HCT116 (cell line): ENCODE measurements around the gene RNF217. TPM values are rescaled to one million over a fixed set of nuclear protein-coding genes. Genes with fewer than 3 reads are reported as not detected.

Experiments
- ATAC-seq: fragments of 200-7000 bp; cut with Tn5 transposase; 2 replicates; pipeline ENCODE4 v1.9.1; 2020; ENCODE audit warnings: mild to moderate bottlenecking, moderate library complexity
- BruUV-seq: library from RNA; stranded (reverse); fragments of 400-500 nt; replicated peaks from 2 replicates; lab custom pipeline; 2021; lab: Mats Ljungman, UMichigan
- CTCF ChIA-PET: fragments of 300-600 bp; sonication (Branson Sonifier 250); formaldehyde crosslinking; loops from one replicate; lab custom pipeline; 2021; ENCODE audit warnings: antibody characterized with exemption; lab: Charles Lee
- POLR2A ChIA-PET: fragments of 300-600, 350-600 bp; sonication (Branson Sonifier 250); formaldehyde crosslinking; loops from one replicate; lab custom pipeline; 2021; ENCODE audit warnings: antibody characterized with exemption; lab: Charles Lee
- RAD21 ChIA-PET, 2 experiments: fragments of 300-600 bp; sonication (Branson Sonifier 250); formaldehyde crosslinking; loops; one replicate each; lab custom pipeline; 2023; ENCODE audit warnings: low total read pairs in 2 of 2; ENCODE audit not compliant: uncharacterized antibody in 2 of 2, unreplicated experiment in 2 of 2, low non-redundant PET in 1 of 2; lab: Charles Lee
- DNase-seq: peaks from one replicate; pipeline ENCODE4 v3.0.0-alpha.2; 2010; ENCODE audit warnings: low read depth, low spot score
- H2AFZ ChIP-seq: fragments of 200-600 bp; shearing (Covaris generic), sonication (generic); 2 replicates; pipeline ENCODE4 v1.6.1; 2017; ENCODE audit warnings: low read depth, mixed run types, mixed read lengths, antibody characterized with exemption, low read length; ENCODE audit not compliant: poor library complexity, severe bottlenecking
- H3K27ac ChIP-seq: 2 replicates; pipeline ENCODE4 v1.5.1; 2012; ENCODE audit warnings: low read depth, low read length
- H3K27me3 ChIP-seq: fragments of 200-600 bp; sonication (generic); 2 replicates; pipeline ENCODE4 v1.6.1; 2016; ENCODE audit warnings: mixed run types, low read length, mixed read lengths; ENCODE audit not compliant: insufficient read depth
- H3K36me3 ChIP-seq, 2 experiments: fragments of 200-500 bp in 1 of 2; fragments of 200-600 bp in 1 of 2; sonication (Bioruptor generic) in 1 of 2; sonication (generic) in 1 of 2; 2 replicates each; pipeline versions ENCODE4 v1.5.1 to v1.6.1; 2014 to 2016; ENCODE audit warnings: low read length in 2 of 2, inconsistent platforms in 1 of 2, mixed read lengths in 1 of 2, mixed run types in 1 of 2; ENCODE audit not compliant: insufficient read depth in 2 of 2, control insufficient read depth in 1 of 2
- H3K4me1 ChIP-seq, 2 experiments: fragments of 200-600 bp in 1 of 2; sonication (generic) in 1 of 2; 2 replicates each; pipeline versions ENCODE4 v1.5.1 to v1.6.1; 2012 to 2017; ENCODE audit warnings: low read length in 2 of 2, inconsistent platforms in 1 of 2, mild to moderate bottlenecking in 1 of 2, mixed read lengths in 1 of 2, mixed run types in 1 of 2, moderate library complexity in 1 of 2; ENCODE audit not compliant: insufficient read depth in 2 of 2, control insufficient read depth in 1 of 2
- H3K4me2 ChIP-seq: fragments of 200-600 bp; sonication (generic); 2 replicates; pipeline ENCODE4 v1.6.1; 2017; ENCODE audit warnings: mixed run types, low read length, mixed read lengths
- H3K4me3 ChIP-seq, 2 experiments: fragments of 200-600 bp in 1 of 2; sonication (generic) in 1 of 2; replicated peaks in 1 of 2; 2 replicates each; pipeline ENCODE4 v1.5.1; 2011 to 2016; ENCODE audit warnings: low read length in 2 of 2, control low read depth in 1 of 2, low read depth in 1 of 2, mild to moderate bottlenecking in 1 of 2, mixed read lengths in 1 of 2, mixed run types in 1 of 2
- H3K79me2 ChIP-seq: fragments of 200-600 bp; sonication (generic); 2 replicates; pipeline ENCODE4 v1.6.1; 2017; ENCODE audit warnings: mild to moderate bottlenecking, mixed run types, low read length, moderate library complexity, mixed read lengths; ENCODE audit not compliant: insufficient read depth
- H3K9ac ChIP-seq: fragments of 200-600 bp; sonication (generic); 2 replicates; pipeline ENCODE4 v1.6.1; 2016; ENCODE audit warnings: low read length, mixed read lengths
- H3K9me2 ChIP-seq: fragments of 200-600 bp; sonication (generic), shearing (Covaris generic); 2 replicates; pipeline ENCODE4 v1.6.1; 2017; ENCODE audit warnings: mixed run types, mild to moderate bottlenecking, moderate library complexity; ENCODE audit not compliant: insufficient read depth
- H3K9me3 ChIP-seq, 2 experiments: fragments of 200-500 bp in 1 of 2; fragments of 200-600 bp in 1 of 2; sonication (Bioruptor generic) in 1 of 2; sonication (generic) in 1 of 2; 2 replicates each; pipeline ENCODE4 v1.6.1; 2014 to 2017; ENCODE audit warnings: low read length in 2 of 2, mixed read lengths in 2 of 2, inconsistent platforms in 1 of 2, low read depth in 1 of 2, mild to moderate bottlenecking in 1 of 2, mixed run types in 1 of 2, moderate library complexity in 1 of 2; ENCODE audit not compliant: control insufficient read depth in 1 of 2, insufficient read depth in 1 of 2
- H4K20me1 ChIP-seq: fragments of 200-600 bp; sonication (generic), shearing (Covaris generic); 2 replicates; pipeline ENCODE4 v1.6.1; 2017; ENCODE audit warnings: mixed run types, mild to moderate bottlenecking, moderate library complexity; ENCODE audit not compliant: insufficient read depth
- ELF1 ChIP-seq: IDR thresholded peaks from 2 replicates; pipeline ENCODE4 v1.6.1; 2012; ENCODE audit warnings: low read depth, borderline replicate concordance
- FOSL1 ChIP-seq: IDR thresholded peaks from 2 replicates; pipeline ENCODE4 v1.6.1; 2012; ENCODE audit warnings: low read depth
- JUND ChIP-seq: IDR thresholded peaks from 2 replicates; pipeline ENCODE4 v1.6.1; 2012
- POLR2AphosphoS5 ChIP-seq: IDR thresholded peaks from 2 replicates; pipeline ENCODE4 v1.6.1; 2011; ENCODE audit warnings: mild to moderate bottlenecking, low read depth, low read length, moderate library complexity
- RAD21 ChIP-seq: IDR thresholded peaks from 2 replicates; pipeline ENCODE4 v1.6.1; 2012; ENCODE audit warnings: low read depth, mild to moderate bottlenecking
- SRF ChIP-seq: IDR thresholded peaks from 2 replicates; pipeline ENCODE4 v1.6.1; 2012; ENCODE audit warnings: low read depth
- TCF7L2 ChIP-seq: IDR thresholded peaks from 2 replicates; pipeline ENCODE4 v1.7.0; 2011; ENCODE audit warnings: borderline replicate concordance, inconsistent platforms; ENCODE audit not compliant: insufficient read depth, insufficient read length; ENCODE audit errors: extremely low read depth
- YY1 ChIP-seq: IDR thresholded peaks from 2 replicates; pipeline ENCODE4 v1.6.1; 2011; ENCODE audit warnings: low read length, low read depth, moderate library complexity, mild to moderate bottlenecking; ENCODE audit not compliant: insufficient replicate concordance; ENCODE audit errors: extremely low read depth
- intact Hi-C: fragments of 100-400 bp; cut with micrococcal nuclease; formaldehyde crosslinking; loops from 2 replicates; pipeline ENCODE4 v1.10.0; 2022
- total RNA-seq: library from RNA; stranded (reverse); gene quantifications from one replicate; pipeline ENCODE4 v1.2.1, GENCODE V29; 2021; ENCODE audit not compliant: unreplicated experiment
- TF ChIP-seq, protein P1 (sequence below): IDR thresholded peaks from 2 replicates; pipeline ENCODE4 v1.6.1; 2012; ENCODE audit warnings: low read depth
- TF ChIP-seq, protein P2 (sequence below): IDR thresholded peaks from 2 replicates; pipeline ENCODE4 v1.6.1; 2011; ENCODE audit warnings: mild to moderate bottlenecking, low read length, moderate library complexity; ENCODE audit not compliant: insufficient replicate concordance; ENCODE audit errors: extremely low read depth
- TF ChIP-seq, protein P3 (sequence below), 3 experiments: fragments of 200-600 bp in 1 of 3; sonication (generic) in 1 of 3; IDR thresholded peaks in 2 of 3; conservative IDR thresholded peaks in 1 of 3; 2 replicates each; pipeline ENCODE4 v1.5.1; 2012 to 2017; ENCODE audit warnings: low read depth in 2 of 3, low read length in 2 of 3, antibody characterized with exemption in 1 of 3, borderline replicate concordance in 1 of 3, control low read depth in 1 of 3, mild to moderate bottlenecking in 1 of 3, mixed read lengths in 1 of 3, mixed run types in 1 of 3, moderate library complexity in 1 of 3; ENCODE audit not compliant: insufficient read depth in 1 of 3

The RNF217 gene
- total RNA-seq, 1 experiment from 2014 or later = 20.4 TPM

DNA sequence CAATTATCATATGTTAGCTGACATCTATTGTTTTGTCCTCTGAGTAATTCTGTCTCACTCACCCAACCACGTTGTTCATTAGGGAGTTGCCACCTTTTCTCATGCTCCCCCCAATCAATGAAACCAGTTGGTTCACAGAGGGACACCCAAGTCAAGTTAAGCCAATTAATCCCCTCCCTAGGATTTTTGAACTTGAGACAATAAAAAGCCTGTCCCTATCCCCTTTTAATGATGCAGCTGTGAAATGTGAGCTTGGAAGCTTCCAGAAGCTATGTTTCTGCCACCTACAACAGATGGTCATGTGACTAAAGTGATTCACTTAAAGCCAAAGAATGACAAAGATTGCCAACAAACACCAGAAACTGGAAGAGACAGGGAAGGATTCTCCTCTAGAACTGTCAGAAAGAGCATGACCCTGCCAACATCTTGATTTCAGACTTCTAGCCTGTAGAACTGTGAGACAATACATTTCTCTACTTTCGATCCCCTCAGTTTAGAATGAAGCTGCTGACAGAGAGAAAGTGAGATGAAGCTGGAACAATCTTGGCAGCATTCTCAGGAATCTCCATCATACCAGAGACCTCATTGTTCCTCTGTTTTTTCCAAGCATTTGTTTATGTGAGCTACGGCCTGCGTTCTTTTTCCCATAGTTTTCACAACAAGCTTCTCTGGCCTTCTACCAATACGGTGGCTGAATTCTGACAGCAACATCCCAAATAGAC is 133.5 kb downstream of the RNF217 start (continued):
- TF ChIP-seq, protein P1, sequence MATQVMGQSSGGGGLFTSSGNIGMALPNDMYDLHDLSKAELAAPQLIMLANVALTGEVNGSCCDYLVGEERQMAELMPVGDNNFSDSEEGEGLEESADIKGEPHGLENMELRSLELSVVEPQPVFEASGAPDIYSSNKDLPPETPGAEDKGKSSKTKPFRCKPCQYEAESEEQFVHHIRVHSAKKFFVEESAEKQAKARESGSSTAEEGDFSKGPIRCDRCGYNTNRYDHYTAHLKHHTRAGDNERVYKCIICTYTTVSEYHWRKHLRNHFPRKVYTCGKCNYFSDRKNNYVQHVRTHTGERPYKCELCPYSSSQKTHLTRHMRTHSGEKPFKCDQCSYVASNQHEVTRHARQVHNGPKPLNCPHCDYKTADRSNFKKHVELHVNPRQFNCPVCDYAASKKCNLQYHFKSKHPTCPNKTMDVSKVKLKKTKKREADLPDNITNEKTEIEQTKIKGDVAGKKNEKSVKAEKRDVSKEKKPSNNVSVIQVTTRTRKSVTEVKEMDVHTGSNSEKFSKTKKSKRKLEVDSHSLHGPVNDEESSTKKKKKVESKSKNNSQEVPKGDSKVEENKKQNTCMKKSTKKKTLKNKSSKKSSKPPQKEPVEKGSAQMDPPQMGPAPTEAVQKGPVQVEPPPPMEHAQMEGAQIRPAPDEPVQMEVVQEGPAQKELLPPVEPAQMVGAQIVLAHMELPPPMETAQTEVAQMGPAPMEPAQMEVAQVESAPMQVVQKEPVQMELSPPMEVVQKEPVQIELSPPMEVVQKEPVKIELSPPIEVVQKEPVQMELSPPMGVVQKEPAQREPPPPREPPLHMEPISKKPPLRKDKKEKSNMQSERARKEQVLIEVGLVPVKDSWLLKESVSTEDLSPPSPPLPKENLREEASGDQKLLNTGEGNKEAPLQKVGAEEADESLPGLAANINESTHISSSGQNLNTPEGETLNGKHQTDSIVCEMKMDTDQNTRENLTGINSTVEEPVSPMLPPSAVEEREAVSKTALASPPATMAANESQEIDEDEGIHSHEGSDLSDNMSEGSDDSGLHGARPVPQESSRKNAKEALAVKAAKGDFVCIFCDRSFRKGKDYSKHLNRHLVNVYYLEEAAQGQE = no peak

DNA sequence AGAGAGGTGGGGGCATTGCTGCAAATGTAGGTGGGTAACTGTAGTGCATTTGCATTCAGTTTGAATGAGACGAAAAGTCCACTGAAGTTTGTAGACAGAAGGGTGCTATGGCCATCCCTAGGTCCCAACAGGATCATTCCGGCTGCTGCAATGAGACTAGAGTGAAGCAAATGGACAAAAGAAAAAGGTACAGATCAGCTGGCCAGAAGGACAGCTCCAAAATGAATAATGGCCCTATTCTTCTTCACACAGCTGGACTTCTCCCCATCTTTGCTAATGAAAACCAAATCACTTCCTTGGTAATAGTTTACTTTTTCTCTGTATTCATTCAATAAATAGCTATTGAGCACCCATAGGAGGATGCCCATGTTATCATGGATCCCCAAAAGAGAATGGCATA is 134.9 kb downstream of the RNF217 start:
- CTCF ChIA-PET = interaction anchor here (1.1 kb wide), 1 partner anchor 17 kb away, joined by 3 read pairs; no protein-coding TSS in a partner anchor
- POLR2A ChIA-PET = no interaction called here
- Histone ChIP-seq H3K4me3 (no peak overlapping the region), H3K36me3 (no peaks in the 10 kb centered on the region), H3K4me2 (no peak overlapping the region), H3K9me2 (no peaks in the 10 kb centered on the region), H3K9me3 (no peaks in the 10 kb centered on the region), H3K4me1 (peaks cover 5 to 32% of the 10 kb centered on the region in 2 experiments; a peak in 3 of 4 replicates), H3K27ac (no peak overlapping the region), H3K9ac (no peak overlapping the region), H3K27me3 (no peaks in the 10 kb centered on the region), H2AFZ (no peak overlapping the region), H3K79me2 (no peaks in the 10 kb centered on the region), H4K20me1 (no peaks in the 10 kb centered on the region)
- no peak for DNase-seq
- RAD21 ChIA-PET = no interaction called here
- BruUV-seq = no TSS peak
- intact Hi-C loops = no loop called here
- no peak for ATAC-seq
- TF ChIP-seq JUND = no peak
- no peak for TF ChIP-seq FOSL1
- no peak for TF ChIP-seq RAD21
- TF ChIP-seq, protein P1 = no peak
- no peak for TF ChIP-seq YY1
- TF ChIP-seq, protein P2, sequence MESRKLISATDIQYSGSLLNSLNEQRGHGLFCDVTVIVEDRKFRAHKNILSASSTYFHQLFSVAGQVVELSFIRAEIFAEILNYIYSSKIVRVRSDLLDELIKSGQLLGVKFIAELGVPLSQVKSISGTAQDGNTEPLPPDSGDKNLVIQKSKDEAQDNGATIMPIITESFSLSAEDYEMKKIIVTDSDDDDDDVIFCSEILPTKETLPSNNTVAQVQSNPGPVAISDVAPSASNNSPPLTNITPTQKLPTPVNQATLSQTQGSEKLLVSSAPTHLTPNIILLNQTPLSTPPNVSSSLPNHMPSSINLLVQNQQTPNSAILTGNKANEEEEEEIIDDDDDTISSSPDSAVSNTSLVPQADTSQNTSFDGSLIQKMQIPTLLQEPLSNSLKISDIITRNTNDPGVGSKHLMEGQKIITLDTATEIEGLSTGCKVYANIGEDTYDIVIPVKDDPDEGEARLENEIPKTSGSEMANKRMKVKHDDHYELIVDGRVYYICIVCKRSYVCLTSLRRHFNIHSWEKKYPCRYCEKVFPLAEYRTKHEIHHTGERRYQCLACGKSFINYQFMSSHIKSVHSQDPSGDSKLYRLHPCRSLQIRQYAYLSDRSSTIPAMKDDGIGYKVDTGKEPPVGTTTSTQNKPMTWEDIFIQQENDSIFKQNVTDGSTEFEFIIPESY = no peak
- TF ChIP-seq POLR2AphosphoS5 = no peak
- TF ChIP-seq ELF1 = no peak
- TF ChIP-seq, protein P3, sequence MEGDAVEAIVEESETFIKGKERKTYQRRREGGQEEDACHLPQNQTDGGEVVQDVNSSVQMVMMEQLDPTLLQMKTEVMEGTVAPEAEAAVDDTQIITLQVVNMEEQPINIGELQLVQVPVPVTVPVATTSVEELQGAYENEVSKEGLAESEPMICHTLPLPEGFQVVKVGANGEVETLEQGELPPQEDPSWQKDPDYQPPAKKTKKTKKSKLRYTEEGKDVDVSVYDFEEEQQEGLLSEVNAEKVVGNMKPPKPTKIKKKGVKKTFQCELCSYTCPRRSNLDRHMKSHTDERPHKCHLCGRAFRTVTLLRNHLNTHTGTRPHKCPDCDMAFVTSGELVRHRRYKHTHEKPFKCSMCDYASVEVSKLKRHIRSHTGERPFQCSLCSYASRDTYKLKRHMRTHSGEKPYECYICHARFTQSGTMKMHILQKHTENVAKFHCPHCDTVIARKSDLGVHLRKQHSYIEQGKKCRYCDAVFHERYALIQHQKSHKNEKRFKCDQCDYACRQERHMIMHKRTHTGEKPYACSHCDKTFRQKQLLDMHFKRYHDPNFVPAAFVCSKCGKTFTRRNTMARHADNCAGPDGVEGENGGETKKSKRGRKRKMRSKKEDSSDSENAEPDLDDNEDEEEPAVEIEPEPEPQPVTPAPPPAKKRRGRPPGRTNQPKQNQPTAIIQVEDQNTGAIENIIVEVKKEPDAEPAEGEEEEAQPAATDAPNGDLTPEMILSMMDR (IDR thresholded peaks at IDR 0.05 in 2 of 3, conservative IDR thresholded peaks at IDR 0.05 in 1 of 3; ENCODE audit: borderline replicate concordance in 1 of 3, insufficient read depth in 1 of 3, low read depth in 2 of 3, low read length in 2 of 3) = no peak
- TF ChIP-seq SRF = no peak
- no peak for TF ChIP-seq TCF7L2
